HG03045 (cell line): ENCODE results near the gene PARVB.
"Not testable (repeated sequence)": the region's sequence is repeated elsewhere in the genome, so short reads cannot be mapped to it uniquely, and the experiment has no call there.

Experiments used
- ATAC-seq: cut with Tn5 transposase; IDR thresholded peaks from one replicate; pipeline ENCODE4 v1.9.1; 2021; ENCODE audit warnings: mild to moderate bottlenecking, moderate library complexity; ENCODE audit not compliant: unreplicated experiment

The PARVB gene

GRCh38 chr22:44051358-44051757, 27.3 kb downstream of the PARVB start:
- no peak for ATAC-seq

GRCh38 chr22:44051961-44052360, 27.9 kb downstream of the PARVB start:
- ATAC-seq: no peak

- no peak for ATAC-seq
These were observed 31.7 kb downstream of the PARVB start for GRCh38 chr22:44055805-44056204.

GRCh38 chr22:44056649-44057048, 32.5 kb downstream of the PARVB start:
- ATAC-seq: not testable (repeated sequence)

GRCh38 chr22:44057401-44057987, 33.4 kb downstream of the PARVB start:
- no peak for ATAC-seq

GRCh38 chr22:44063462-44064371, 39.6 kb downstream of the PARVB start:
- no peak for ATAC-seq

GRCh38 chr22:44067033-44067432, 42.9 kb downstream of the PARVB start:
- ATAC-seq: no peak

- no peak for ATAC-seq
These were observed 43.8 kb downstream of the PARVB start for GRCh38 chr22:44067901-44068300.

GRCh38 chr22:44068422-44069191, 44.5 kb downstream of the PARVB start:
- ATAC-seq: no peak

GRCh38 chr22:44070029-44070428, 45.9 kb downstream of the PARVB start:
- no peak for ATAC-seq

GRCh38 chr22:44071781-44072326, 47.8 kb downstream of the PARVB start:
- ATAC-seq: no peak

GRCh38 chr22:44074337-44074984, 50.4 kb downstream of the PARVB start:
- no peak for ATAC-seq

GRCh38 chr22:44075022-44075421, 50.9 kb downstream of the PARVB start:
- ATAC-seq: no peak

GRCh38 chr22:44075670-44076069, 51.6 kb downstream of the PARVB start:
- ATAC-seq: no peak

GRCh38 chr22:44076825-44077224, 52.7 kb downstream of the PARVB start:
- no peak for ATAC-seq

- no peak for ATAC-seq
These were observed 57.1 kb downstream of the PARVB start for GRCh38 chr22:44080936-44081861.

- ATAC-seq: no peak
These were observed 58.7 kb downstream of the PARVB start for GRCh38 chr22:44082801-44083200.

- no peak for ATAC-seq
These were observed 60.1 kb downstream of the PARVB start for GRCh38 chr22:44084044-44084772.

- no peak for ATAC-seq
These were observed 61.7 kb downstream of the PARVB start for GRCh38 chr22:44085743-44086270.
